K562 (cell line): ENCODE measurements around the gene TUBB1. TPM values are rescaled to one million over a fixed set of nuclear protein-coding genes. Genes with fewer than 3 reads are reported as not detected.

Experiments
- ATAC-seq: fragments of 200-7000 bp; cut with Tn5 transposase; 3 replicates; pipeline ENCODE4 v1.9.1; 2020; ENCODE audit warnings: moderate library complexity
- BruUV-seq: library from RNA; stranded (reverse); fragments of 400-500 nt; replicated peaks from 2 replicates; lab custom pipeline; 2021; lab: Mats Ljungman, UMichigan
- CTCF ChIA-PET: fragments of 300-600 bp; formaldehyde crosslinking; extraction: SDS; loops from one replicate; lab custom pipeline; 2021; ENCODE audit warnings: low intra/inter-chr PET ratio; lab: Yijun Ruan, JAX
- POLR2A ChIA-PET: fragments of 300-600, 350-650 bp; sonication (Branson Sonifier 250); formaldehyde crosslinking; extraction: SDS; loops from one replicate; lab custom pipeline; 2021; ENCODE audit warnings: antibody characterized with exemption, inconsistent platforms; lab: Yijun Ruan, JAX
- DNase-seq, 4 experiments: peaks; one replicate each; pipeline versions ENCODE4 v3.0.0 to v3.0.0-alpha.2; 2011 to 2018; ENCODE audit warnings: low spot score in 3 of 4, mixed read lengths in 3 of 4; ENCODE audit errors: extremely low read depth in 1 of 4
- FAIRE-seq: peaks from 2 replicates; lab custom pipeline; 2011; peaks lifted over from hg19 to GRCh38; lab: Jason Lieb, UNC
- H2AFZ ChIP-seq: 2 replicates; pipeline ENCODE4 v1.6.0; 2011; ENCODE audit warnings: low read depth, low read length, control low read depth, inconsistent platforms
- H3K27ac ChIP-seq: fragments of 200-600 bp; 3 replicates; pipeline ENCODE4 v1.8.0; 2011; ENCODE audit warnings: low read depth, mild to moderate bottlenecking, control low read depth, inconsistent platforms, low read length, moderate library complexity, mixed read lengths; ENCODE audit errors: extremely low read depth
- H3K27me3 ChIP-seq, 2 experiments: fragments of 300-600 bp in 1 of 2; 2 replicates in 1 of 2; 3 replicates in 1 of 2; pipeline versions ENCODE4 v1.6.0 to v1.8.0; 2011; ENCODE audit warnings: inconsistent platforms in 2 of 2, low read length in 2 of 2, mild to moderate bottlenecking in 1 of 2, mixed read lengths in 1 of 2, moderate library complexity in 1 of 2; ENCODE audit not compliant: control insufficient read depth in 2 of 2, insufficient read depth in 2 of 2
- H3K36me3 ChIP-seq: fragments of 300-600 bp; 3 replicates; pipeline ENCODE4 v1.8.0; 2011; ENCODE audit warnings: mild to moderate bottlenecking, low read length, inconsistent platforms; ENCODE audit not compliant: control insufficient read depth, insufficient read depth
- H3K4me1 ChIP-seq, 2 experiments: fragments of 200-600 bp in 1 of 2; replicated peaks in 1 of 2; 2 replicates in 1 of 2; 3 replicates in 1 of 2; pipeline versions ENCODE4 v1.5.1 to v1.8.0; 2011; ENCODE audit warnings: inconsistent platforms in 2 of 2, low read length in 2 of 2, mild to moderate bottlenecking in 1 of 2, mixed read lengths in 1 of 2, moderate library complexity in 1 of 2; ENCODE audit not compliant: control insufficient read depth in 2 of 2, insufficient read depth in 2 of 2
- H3K4me2 ChIP-seq: 2 replicates; pipeline ENCODE4 v1.6.1; 2011; ENCODE audit warnings: low read length, control low read depth, inconsistent platforms, mixed read lengths; ENCODE audit not compliant: insufficient read depth
- H3K4me3 ChIP-seq: fragments of 200-600 bp; sonication (generic), shearing (Covaris generic); 2 replicates; pipeline ENCODE4 v1.5.1; 2016; ENCODE audit warnings: control low read depth, inconsistent platforms
- H3K79me2 ChIP-seq: fragments of 200-600 bp; 3 replicates; pipeline ENCODE4 v1.8.0; 2011; ENCODE audit warnings: low read length, inconsistent platforms; ENCODE audit not compliant: control insufficient read depth, insufficient read depth
- H3K9ac ChIP-seq, 2 experiments: 2 replicates each; pipeline versions ENCODE4 v1.6.0 to v1.6.1; 2011; ENCODE audit warnings: low read depth in 2 of 2, low read length in 2 of 2, control low read depth in 1 of 2, inconsistent platforms in 1 of 2, mild to moderate bottlenecking in 1 of 2, mixed read lengths in 1 of 2; ENCODE audit not compliant: insufficient read depth in 1 of 2
- H3K9me1 ChIP-seq: one replicate; pipeline ENCODE4 v1.6.0; 2011; ENCODE audit warnings: inconsistent platforms, mild to moderate bottlenecking, low read length, moderate library complexity; ENCODE audit not compliant: control insufficient read depth, insufficient read depth
- H3K9me3 ChIP-seq: replicated peaks from 2 replicates; pipeline ENCODE4 v1.5.1; 2011; ENCODE audit warnings: low read depth, low read length, inconsistent platforms; ENCODE audit not compliant: control insufficient read depth, insufficient read depth
- H4K20me1 ChIP-seq: replicated peaks from 2 replicates; pipeline ENCODE4 v1.6.1; 2011; ENCODE audit warnings: low read length, inconsistent platforms, mixed read lengths; ENCODE audit not compliant: control insufficient read depth, insufficient read depth
- WGBS: fragments of 100-300 bp; shearing (Covaris generic); methylation state at CpG from one replicate; pipeline ENCODE4 v1.1.6; 2016; ENCODE audit warnings: low coverage, mixed read lengths; ENCODE audit not compliant: insufficient coverage; ENCODE audit errors: missing lambda C conversion rate; 5-methylcytosine and 5-hydroxymethylcytosine counted together
- in situ Hi-C: fragments of 300-500 bp; cut with MboI; formaldehyde crosslinking; loops from 4 replicates; pipeline ENCODE4 v1.15.0; 2018; ENCODE audit warnings: inconsistent platforms, mixed read lengths
- intact Hi-C: fragments of 100-400 bp; cut with micrococcal nuclease; formaldehyde crosslinking; loops from 2 replicates; pipeline ENCODE4 v1.14.2; 2022
- polyA plus RNA-seq, 8 experiments: library from polyadenylated mRNA; depleted of rRNA in 4 of 8; stranded (reverse) in 5 of 8; unstranded in 3 of 8; fragments of >200 nt; fragmentation: Nextera tagmentation in 2 of 8; fragmentation: Illumina TruSeq in 1 of 8; extraction: Ambion mirVana in 2 of 8; extraction: Trizol in 1 of 8; gene quantifications; 2 replicates each; pipeline versions ENCODE4 v1.2.1 to v1.2.3, GENCODE V29; 2011 to 2014; ENCODE audit warnings: inconsistent platforms in 1 of 8, missing spikeins in 1 of 8
- total RNA-seq, 7 experiments: library from RNA; depleted of rRNA in 6 of 7; stranded (reverse); fragments of >200 nt in 6 of 7; fragmentation: Illumina TruSeq in 2 of 7; extraction: Trizol in 2 of 7; gene quantifications; 2 replicates each; pipeline versions ENCODE4 v1.2.1 to v1.2.3, GENCODE V29; 2011 to 2021; ENCODE audit warnings: low replicate concordance in 1 of 7
- TF ChIP-seq, protein P1 (sequence below): sonication (generic); formaldehyde crosslinking; IDR thresholded peaks from 2 replicates; pipeline ENCODE4 v1.8.0; 2022; ENCODE audit warnings: mild to moderate bottlenecking, missing genetic modification reagents
- TF ChIP-seq, protein P2 (sequence below): sonication (generic); formaldehyde crosslinking; IDR thresholded peaks from 2 replicates; pipeline ENCODE4 v1.8.0; 2022; ENCODE audit warnings: missing genetic modification reagents, mild to moderate bottlenecking, borderline replicate concordance

Gene TUBB1
- total and polyA plus RNA-seq, 9 of the 15 experiments (the other 6 are each of a cell fraction or from before 2014, with no cell fraction given): 1.5 to 3.9 (median 2.4) TPM

DNA sequence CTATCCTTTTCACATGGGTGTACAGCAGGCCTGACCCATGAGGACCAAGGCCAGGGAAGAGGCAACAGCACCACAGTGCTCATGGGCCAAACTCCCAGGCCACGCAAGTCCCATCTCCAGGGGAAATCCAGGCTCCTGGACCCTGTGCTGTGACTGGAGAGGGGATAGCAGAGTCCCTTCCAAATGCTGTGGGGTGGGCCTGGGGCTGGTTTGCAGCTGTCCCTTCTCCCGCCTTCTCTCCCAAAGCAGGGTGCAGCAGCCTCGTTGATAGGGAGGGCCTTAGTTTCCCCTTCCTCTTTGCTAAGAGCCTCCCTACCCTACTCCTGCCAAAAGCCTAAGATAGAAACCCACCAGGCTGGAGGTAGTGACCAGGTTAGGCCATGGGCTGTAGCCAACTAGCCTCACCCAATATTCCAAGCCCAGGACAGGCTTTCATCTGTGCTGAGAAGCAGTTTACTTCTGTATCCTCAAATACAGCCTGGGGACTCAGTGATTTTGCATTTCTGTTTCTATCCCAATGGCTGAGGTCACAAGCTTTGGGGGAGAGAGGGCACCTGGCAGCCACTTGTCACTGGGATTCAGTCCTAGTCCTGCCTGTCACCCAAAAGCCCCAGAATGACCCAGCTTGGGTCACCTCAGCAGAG is 13.6 kb upstream of the TUBB1 start:
- intact Hi-C loops (no loop called here), in situ Hi-C loops (no loop called here)
- Histone ChIP-seq H2AFZ (no peak overlapping the region), H3K9me3 (no peaks in the 10 kb centered on the region), H3K9ac (peak overlapping the region; percentile 91 to 99), H3K4me1 (peaks cover 38 to 88% of the 10 kb centered on the region in 2 experiments), H3K36me3 (peaks cover 48% of the 10 kb centered on the region; the same call in 2 of the 3 replicates), H3K4me2 (peak overlapping the region; percentile 87), H3K27ac (peak overlapping the region; percentile 90), H3K27me3 (no peaks in the 10 kb centered on the region), H3K9me1 (peaks cover 6% of the 10 kb centered on the region), H3K4me3 (peak overlapping the region; percentile 66), H3K79me2 (peaks cover 41% of the 10 kb centered on the region), H4K20me1 (peaks cover 2% of the 10 kb centered on the region)
- BruUV-seq: TSS peak; percentile 45
- ChIA-PET POLR2A (interaction anchor here (0.7 to 1.1 kb wide), 3 partner anchors 15 to 22 kb away, joined by 3 to 5 read pairs (median 3); no protein-coding TSS in a partner anchor), CTCF (no interaction called here)
- ATAC-seq (no peak), FAIRE-seq (no peak), DNase-seq (no peak)
- 59% methylated on average over 3 of the region's 3 CpGs for WGBS
- TF ChIP-seq, protein P1, sequence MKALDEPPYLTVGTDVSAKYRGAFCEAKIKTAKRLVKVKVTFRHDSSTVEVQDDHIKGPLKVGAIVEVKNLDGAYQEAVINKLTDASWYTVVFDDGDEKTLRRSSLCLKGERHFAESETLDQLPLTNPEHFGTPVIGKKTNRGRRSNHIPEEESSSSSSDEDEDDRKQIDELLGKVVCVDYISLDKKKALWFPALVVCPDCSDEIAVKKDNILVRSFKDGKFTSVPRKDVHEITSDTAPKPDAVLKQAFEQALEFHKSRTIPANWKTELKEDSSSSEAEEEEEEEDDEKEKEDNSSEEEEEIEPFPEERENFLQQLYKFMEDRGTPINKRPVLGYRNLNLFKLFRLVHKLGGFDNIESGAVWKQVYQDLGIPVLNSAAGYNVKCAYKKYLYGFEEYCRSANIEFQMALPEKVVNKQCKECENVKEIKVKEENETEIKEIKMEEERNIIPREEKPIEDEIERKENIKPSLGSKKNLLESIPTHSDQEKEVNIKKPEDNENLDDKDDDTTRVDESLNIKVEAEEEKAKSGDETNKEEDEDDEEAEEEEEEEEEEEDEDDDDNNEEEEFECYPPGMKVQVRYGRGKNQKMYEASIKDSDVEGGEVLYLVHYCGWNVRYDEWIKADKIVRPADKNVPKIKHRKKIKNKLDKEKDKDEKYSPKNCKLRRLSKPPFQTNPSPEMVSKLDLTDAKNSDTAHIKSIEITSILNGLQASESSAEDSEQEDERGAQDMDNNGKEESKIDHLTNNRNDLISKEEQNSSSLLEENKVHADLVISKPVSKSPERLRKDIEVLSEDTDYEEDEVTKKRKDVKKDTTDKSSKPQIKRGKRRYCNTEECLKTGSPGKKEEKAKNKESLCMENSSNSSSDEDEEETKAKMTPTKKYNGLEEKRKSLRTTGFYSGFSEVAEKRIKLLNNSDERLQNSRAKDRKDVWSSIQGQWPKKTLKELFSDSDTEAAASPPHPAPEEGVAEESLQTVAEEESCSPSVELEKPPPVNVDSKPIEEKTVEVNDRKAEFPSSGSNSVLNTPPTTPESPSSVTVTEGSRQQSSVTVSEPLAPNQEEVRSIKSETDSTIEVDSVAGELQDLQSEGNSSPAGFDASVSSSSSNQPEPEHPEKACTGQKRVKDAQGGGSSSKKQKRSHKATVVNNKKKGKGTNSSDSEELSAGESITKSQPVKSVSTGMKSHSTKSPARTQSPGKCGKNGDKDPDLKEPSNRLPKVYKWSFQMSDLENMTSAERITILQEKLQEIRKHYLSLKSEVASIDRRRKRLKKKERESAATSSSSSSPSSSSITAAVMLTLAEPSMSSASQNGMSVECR (CRISPR knock-in tag): 0 out of 2 replicates have a peak, but pooled peaks have one; percentile 41
- TF ChIP-seq, protein P2, sequence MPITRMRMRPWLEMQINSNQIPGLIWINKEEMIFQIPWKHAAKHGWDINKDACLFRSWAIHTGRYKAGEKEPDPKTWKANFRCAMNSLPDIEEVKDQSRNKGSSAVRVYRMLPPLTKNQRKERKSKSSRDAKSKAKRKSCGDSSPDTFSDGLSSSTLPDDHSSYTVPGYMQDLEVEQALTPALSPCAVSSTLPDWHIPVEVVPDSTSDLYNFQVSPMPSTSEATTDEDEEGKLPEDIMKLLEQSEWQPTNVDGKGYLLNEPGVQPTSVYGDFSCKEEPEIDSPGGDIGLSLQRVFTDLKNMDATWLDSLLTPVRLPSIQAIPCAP (CRISPR knock-in tag): no peak
